Activated naive CD8-positive, alpha-beta T cell treated with anti-CD3 and anti-CD28 coated beads, Interleukin-2, amount 50 U/mL, for 24 hours (primary cell): ENCODE data around the gene MRPS18A.
A peak's percentile ranks its signal among the peaks of the same experiment; 100 is the strongest.
"Not testable (repeated sequence)": the region's sequence is repeated elsewhere in the genome, so short reads cannot be mapped to it uniquely, and the experiment has no call there.

Experiments used
- ATAC-seq: fragments of 150-1000 bp; cut with Tn5 transposase; one replicate; pipeline ENCODE4 v1.10.0; 2021
- DNase-seq: peaks from one replicate; pipeline ENCODE4 v3.0.0; 2021
- H3K27ac Mint-ChIP-seq: one replicate; pipeline ENCODE4 v1.8.0; 2021; ENCODE audit warnings: mild to moderate bottlenecking, mixed read lengths
- H3K27me3 Mint-ChIP-seq: one replicate; pipeline ENCODE4 v1.8.0; 2021; ENCODE audit warnings: mixed read lengths
- H3K36me3 Mint-ChIP-seq: one replicate; pipeline ENCODE4 v1.8.0; 2021; ENCODE audit warnings: low read depth, mixed read lengths
- H3K4me1 Mint-ChIP-seq: one replicate; pipeline ENCODE4 v1.8.0; 2021; ENCODE audit warnings: mixed read lengths
- H3K4me3 Mint-ChIP-seq: one replicate; pipeline ENCODE4 v1.8.0; 2021; ENCODE audit warnings: mild to moderate bottlenecking, moderate library complexity, mixed read lengths
- H3K9me3 Mint-ChIP-seq: one replicate; pipeline ENCODE4 v1.8.0; 2021; ENCODE audit warnings: mixed read lengths

MRPS18A gene

DNA sequence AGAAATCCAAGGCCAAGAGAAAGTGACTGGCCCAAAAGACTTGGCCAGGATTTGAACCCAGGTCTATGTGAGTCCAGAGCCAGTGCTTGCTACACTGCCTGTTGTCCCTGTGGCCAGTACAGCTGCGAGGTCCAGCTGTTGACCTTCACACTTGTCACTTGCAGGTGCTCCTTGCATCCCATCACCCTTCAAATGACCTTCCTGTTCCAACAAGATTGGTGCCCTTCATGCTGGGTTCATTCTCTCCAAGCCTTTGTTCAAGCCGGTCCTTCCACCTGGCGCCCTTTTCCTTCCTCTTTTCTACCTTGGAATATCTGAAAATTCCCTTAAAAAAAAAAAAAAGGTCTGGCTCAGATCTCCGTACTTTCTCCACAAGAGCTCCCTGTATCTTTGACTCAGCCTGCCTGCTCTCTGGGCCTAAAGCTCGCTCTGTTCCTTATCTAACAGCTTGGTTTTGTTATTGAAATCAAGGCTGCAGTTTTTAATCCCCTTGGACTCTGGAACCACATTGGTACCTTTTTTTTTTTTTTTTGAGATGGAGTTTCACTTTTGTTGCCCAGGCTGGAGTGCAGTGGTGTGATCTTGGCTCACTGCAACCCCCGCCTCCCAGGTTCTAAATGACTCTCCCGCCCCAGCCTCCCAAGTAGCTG, 22.2 kb upstream of the MRPS18A start:
- Mint-ChIP-seq H3K27me3 (peaks cover 9% of the 10 kb centered on the region), H3K9me3 (no peaks in the 10 kb centered on the region), H3K36me3 (no peaks in the 10 kb centered on the region), H3K4me1 (peaks cover 30% of the 10 kb centered on the region), H3K4me3 (no peak overlapping the region), H3K27ac (no peak overlapping the region)
- no peak for DNase-seq
- ATAC-seq, result no peak

DNA sequence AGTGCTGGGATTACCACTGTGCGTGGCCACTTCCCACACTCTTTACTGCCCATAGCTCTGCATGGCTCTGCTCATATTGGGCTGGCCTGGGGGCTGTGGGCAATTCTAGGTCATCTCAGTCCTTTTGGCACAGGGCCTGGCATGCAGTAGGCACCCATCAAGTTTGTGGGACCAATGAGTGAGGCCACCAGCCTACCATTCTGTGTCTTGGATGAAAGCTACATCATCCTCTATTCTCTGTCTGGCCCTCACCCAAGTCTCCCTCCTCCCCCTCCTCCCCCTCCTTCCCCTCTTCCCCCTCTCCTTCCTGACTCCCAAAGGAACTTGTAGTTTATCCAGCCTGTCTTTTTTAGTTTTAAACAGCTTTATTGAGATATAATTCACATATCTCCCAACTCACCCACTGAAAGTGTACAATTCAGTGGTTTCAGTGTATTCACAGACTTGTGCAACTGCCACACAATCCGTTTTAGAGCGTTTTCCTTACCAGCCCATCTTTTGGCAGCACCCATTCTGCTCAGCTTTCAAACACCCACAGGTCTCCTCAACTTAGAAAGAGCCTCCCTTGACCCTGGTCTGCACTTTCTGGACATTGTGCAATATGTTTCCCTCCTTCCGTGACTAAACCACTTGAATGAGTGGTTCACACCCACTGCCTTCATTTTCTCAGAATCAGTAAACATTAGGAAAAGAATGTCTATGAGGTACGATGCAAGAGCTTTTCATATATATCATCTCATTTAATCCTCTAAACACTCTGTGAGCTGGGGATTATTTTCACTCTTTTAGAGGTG, 21.5 kb upstream of the MRPS18A start:
- ATAC-seq, result peak; percentile 62
- H3K4me3 Mint-ChIP-seq, result no peak overlapping the region

DNA sequence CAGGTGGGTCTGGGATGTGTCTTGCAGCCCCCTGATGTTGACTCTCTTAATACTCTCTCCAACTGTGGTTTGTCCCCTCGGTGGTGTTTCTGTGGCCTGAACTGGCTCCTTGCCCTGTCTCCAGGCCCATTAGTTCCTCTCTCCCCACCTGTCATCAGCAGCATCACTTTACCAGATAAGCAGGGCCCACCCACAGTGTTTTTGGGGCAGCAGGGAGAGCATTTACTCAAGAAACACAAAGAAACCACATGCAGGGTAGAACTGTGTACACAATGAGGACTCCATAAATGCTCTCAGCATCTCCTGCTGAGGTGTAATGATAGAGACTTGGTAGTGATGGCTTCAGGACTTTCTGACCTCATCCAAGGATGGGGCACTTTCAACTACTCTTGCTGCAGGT, 20.2 kb upstream of the MRPS18A start:
- H3K36me3 Mint-ChIP-seq, result no peaks in the 10 kb centered on the region
- peaks cover 16% of the 10 kb centered on the region for H3K27me3 Mint-ChIP-seq
- ATAC-seq (no peak), DNase-seq (no peak)
- peaks cover 26% of the 10 kb centered on the region for H3K4me1 Mint-ChIP-seq
- H3K9me3 Mint-ChIP-seq, result no peaks in the 10 kb centered on the region
- H3K27ac Mint-ChIP-seq, result no peak overlapping the region
- H3K4me3 Mint-ChIP-seq, result no peak overlapping the region

More for the DNA sequence above, 21.5 kb upstream of the MRPS18A start:
- DNase-seq, result no peak
- H3K36me3 Mint-ChIP-seq, result no peaks in the 10 kb centered on the region
- H3K9me3 Mint-ChIP-seq, result no peaks in the 10 kb centered on the region
- peaks cover 26% of the 10 kb centered on the region for H3K4me1 Mint-ChIP-seq
- peak overlapping the region; percentile 26 for H3K27ac Mint-ChIP-seq
- H3K27me3 Mint-ChIP-seq, result peaks cover 10% of the 10 kb centered on the region

DNA sequence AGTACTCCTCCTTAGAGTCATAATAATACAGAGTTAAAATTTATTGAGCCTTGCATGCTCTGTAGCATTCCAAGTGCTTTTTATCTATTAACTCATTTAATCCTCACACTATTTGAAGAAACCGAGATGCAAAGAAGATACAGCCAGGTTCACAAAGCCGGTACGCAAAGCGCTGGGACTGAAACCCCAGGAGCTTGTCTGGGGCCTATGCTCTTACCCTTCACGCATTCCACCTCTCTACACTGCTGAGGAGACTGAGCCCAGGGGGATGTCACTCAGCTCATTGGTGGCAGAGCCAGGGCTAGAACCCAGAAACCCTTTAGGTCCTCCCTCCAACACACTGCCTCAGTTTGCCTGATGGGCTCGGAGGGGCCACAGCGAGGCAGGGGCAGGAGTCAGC, 19.7 kb upstream of the MRPS18A start:
- peaks cover 20% of the 10 kb centered on the region for H3K27me3 Mint-ChIP-seq
- no peak overlapping the region for H3K4me3 Mint-ChIP-seq
- H3K27ac Mint-ChIP-seq, result no peak overlapping the region
- no peaks in the 10 kb centered on the region for H3K36me3 Mint-ChIP-seq
- DNase-seq, result no peak
- peaks cover 29% of the 10 kb centered on the region for H3K4me1 Mint-ChIP-seq
- no peaks in the 10 kb centered on the region for H3K9me3 Mint-ChIP-seq
- ATAC-seq, result no peak

DNA sequence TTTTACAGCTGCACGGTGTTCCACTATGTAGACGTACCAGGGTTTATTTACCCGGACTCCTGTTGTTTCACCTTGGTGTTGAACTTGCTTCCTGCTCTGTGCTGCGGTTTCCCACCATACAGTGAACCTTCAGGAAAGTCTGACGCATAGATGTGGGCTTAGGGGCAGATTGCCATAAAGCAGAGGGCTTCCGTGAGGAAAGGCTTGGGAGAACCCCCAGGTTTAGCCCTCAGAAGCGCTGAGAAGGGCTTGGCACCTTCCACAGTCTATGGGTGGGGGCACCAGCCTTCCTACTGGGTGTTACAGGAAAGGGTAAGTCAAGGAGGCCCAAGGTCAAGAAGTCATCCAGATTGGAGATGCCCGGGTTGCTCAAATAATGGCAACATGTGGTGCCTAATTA, 19.2 kb upstream of the MRPS18A start:
- Mint-ChIP-seq H3K27ac (no peak overlapping the region), H3K27me3 (peaks cover 23% of the 10 kb centered on the region), H3K36me3 (no peaks in the 10 kb centered on the region), H3K4me3 (no peak overlapping the region), H3K4me1 (peaks cover 29% of the 10 kb centered on the region), H3K9me3 (no peaks in the 10 kb centered on the region)
- ATAC-seq (no peak), DNase-seq (no peak)

DNA sequence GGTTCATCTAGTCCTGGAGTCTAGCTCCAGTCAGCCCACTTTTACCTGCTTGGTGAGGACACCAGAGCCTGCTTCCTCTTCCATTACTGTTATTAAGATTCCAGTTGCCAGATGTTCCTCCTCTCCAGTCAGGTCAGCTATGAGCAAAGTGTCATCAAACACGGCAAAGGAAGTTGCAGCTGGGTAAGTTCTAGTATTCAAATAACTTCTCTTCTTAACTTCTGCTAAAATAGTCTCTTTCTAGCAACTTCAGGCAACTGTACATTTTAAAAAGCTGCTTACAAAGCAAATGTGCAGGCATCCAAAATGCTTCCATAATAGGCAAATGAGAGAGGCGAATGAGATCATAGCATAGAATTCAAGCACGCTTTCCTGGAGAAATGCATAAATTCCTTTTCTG, 18.4 kb upstream of the MRPS18A start:
- H3K36me3 Mint-ChIP-seq, result no peaks in the 10 kb centered on the region
- peaks cover 25% of the 10 kb centered on the region for H3K27me3 Mint-ChIP-seq
- DNase-seq (no peak), ATAC-seq (no peak)
- no peaks in the 10 kb centered on the region for H3K9me3 Mint-ChIP-seq
- H3K27ac Mint-ChIP-seq, result no peak overlapping the region
- H3K4me3 Mint-ChIP-seq, result no peak overlapping the region
- H3K4me1 Mint-ChIP-seq, result peaks cover 27% of the 10 kb centered on the region

DNA sequence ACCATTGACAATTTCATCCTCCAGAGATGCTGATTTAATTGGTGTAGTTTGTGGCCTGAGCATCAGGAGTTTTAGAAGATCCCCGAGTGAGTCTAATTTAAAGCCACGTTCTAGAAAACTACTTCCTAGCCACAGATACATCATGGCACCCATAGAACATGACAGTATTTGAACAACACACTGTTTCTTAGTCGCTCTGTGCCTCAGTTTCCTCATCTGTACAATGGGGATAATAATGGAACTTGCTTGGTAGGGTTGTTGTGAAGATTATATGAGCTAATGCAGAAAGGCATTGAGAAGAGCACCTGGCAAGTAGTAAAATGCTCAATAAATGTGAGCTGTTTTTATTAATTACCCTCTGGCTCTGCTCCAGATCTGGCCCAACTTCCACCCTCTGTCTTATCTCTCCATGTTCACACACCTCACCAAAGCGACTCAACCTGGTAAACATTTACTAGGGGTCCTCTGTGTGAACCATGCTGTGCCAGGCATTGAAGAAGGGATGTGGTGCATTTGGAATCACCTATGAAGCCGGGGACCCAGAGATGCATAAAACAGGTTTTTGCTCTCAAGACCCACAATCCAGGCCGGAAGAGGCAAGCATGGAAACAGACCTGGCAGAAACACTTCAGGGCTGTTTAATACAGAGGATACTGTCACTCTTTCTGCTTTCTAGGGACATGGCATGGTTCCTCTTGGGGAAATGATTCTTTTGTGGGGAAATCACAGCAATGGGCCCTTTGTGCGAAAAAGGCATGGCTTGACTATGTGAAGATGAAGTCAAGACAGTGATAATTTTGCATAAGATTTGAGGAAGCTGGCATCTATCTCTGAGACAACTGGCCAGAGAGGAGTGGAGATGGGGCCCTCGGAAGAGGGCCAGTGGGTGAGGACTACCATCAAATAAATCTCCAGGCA, 16.2 kb upstream of the MRPS18A start:
- ATAC-seq, result no peak
- H3K36me3 Mint-ChIP-seq, result no peaks in the 10 kb centered on the region
- H3K27me3 Mint-ChIP-seq, result peaks cover 25% of the 10 kb centered on the region
- DNase-seq, result no peak
- no peak overlapping the region for H3K27ac Mint-ChIP-seq
- H3K9me3 Mint-ChIP-seq, result no peaks in the 10 kb centered on the region
- no peak overlapping the region for H3K4me3 Mint-ChIP-seq
- peaks cover 16% of the 10 kb centered on the region for H3K4me1 Mint-ChIP-seq

DNA sequence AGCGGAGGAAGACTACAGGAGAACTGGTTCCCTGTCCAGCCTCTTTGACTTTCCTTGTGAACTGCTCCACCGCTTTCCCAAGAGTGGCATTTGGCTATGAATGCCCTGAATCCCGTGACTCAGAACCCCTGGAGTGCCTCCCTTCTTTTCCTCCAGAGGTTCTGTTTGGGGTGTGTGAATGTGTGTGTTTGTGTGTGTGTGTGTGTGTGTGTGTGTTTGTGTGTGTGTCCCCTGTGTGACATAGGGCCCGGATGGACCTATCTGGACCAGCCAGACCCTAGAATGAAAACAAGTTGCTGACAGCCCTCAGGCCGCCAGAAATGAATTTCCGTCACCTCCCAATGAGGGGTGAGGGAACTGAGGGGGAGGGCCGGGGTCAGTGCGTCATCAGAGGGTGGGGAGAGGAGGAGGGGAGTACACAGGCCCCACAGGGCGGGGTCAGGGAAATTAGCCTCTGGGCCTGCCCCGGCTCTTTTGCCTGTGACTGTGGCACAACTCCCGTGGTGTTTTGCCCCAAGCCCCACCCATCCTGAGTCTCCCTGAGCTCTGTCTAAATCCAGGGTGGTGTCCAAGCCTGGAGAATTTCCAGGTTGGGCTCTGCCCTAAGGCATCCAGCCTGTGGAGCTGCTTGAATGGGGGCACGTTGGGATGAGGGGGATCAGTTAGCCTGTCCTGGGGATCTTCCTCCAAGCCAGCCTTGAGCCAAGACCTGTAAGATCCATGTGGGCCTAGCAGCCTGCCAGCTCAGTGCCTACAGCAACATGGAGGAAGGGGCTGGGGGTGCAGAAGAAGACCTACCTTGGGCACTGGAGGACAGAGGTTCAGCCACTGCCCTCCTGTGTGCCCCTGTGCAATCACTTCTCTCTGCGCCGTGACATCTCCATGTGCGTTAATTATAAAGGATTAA, 15.2 kb upstream of the MRPS18A start:
- H3K4me1 Mint-ChIP-seq, result peaks cover 16% of the 10 kb centered on the region
- ATAC-seq, result peak; percentile 65
- DNase-seq, result peak; percentile 50
- no peaks in the 10 kb centered on the region for H3K9me3 Mint-ChIP-seq
- H3K27me3 Mint-ChIP-seq, result peaks cover 32% of the 10 kb centered on the region
- H3K36me3 Mint-ChIP-seq, result no peaks in the 10 kb centered on the region
- H3K4me3 Mint-ChIP-seq, result no peak overlapping the region
- H3K27ac Mint-ChIP-seq, result no peak overlapping the region

DNA sequence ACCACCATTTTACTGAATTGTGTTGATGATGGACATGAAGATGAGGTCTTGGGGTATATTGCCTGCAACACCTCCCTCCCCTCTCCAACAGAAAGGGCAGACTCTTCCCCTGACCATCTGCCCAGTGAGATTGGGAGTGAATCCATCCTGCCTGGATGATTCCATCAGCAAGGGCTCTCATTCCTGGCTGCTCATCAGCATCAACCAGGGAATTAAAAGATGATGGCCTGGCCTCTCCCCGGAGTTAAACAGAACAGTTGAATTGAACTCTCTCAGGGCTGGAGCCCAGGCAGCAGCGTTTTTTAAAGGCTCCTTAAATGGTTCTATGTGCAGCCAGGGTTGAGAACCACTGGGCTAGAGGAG, 14.6 kb upstream of the MRPS18A start:
- H3K4me3 Mint-ChIP-seq, result no peak overlapping the region
- peaks cover 16% of the 10 kb centered on the region for H3K4me1 Mint-ChIP-seq
- no peak for ATAC-seq
- DNase-seq, result no peak
- peaks cover 32% of the 10 kb centered on the region for H3K27me3 Mint-ChIP-seq
- H3K36me3 Mint-ChIP-seq, result no peaks in the 10 kb centered on the region
- no peak overlapping the region for H3K27ac Mint-ChIP-seq
- H3K9me3 Mint-ChIP-seq, result no peaks in the 10 kb centered on the region

DNA sequence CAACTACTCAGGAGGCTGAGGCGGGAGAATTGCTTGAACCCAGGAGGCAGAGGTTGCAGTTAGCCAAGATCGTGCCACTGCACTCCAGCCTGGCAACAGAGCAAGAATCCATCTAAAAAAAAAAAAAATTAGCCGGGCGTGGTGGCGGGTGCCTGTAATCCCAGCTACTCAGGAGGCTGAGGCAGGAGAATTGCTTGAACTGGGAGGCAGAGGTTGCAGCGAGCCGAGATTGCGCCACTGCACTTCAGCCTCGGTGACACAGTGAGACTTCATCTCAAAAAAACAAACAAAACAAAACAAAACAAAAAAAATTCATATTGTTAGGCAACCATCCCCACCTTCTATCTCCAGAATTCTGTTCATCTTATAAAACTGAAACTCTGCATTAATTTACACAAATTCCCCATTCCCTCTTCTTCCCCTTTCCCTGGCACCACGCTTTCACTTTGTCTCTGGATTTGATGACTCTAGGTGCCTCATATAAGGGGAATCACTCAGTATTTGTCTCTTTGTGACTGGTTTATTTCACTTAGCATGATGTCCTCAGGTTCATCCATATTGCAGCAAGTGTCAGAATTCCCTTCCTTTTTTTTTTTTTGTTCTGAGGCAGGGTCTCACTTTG, 13.5 kb upstream of the MRPS18A start:
- ATAC-seq, DNase-seq, H3K4me3 Mint-ChIP-seq, H3K27ac Mint-ChIP-seq, H3K9me3 Mint-ChIP-seq, H3K4me1 Mint-ChIP-seq, H3K36me3 Mint-ChIP-seq: not testable (repeated sequence)
- H3K27me3 Mint-ChIP-seq, result peaks cover 32% of the 10 kb centered on the region

DNA sequence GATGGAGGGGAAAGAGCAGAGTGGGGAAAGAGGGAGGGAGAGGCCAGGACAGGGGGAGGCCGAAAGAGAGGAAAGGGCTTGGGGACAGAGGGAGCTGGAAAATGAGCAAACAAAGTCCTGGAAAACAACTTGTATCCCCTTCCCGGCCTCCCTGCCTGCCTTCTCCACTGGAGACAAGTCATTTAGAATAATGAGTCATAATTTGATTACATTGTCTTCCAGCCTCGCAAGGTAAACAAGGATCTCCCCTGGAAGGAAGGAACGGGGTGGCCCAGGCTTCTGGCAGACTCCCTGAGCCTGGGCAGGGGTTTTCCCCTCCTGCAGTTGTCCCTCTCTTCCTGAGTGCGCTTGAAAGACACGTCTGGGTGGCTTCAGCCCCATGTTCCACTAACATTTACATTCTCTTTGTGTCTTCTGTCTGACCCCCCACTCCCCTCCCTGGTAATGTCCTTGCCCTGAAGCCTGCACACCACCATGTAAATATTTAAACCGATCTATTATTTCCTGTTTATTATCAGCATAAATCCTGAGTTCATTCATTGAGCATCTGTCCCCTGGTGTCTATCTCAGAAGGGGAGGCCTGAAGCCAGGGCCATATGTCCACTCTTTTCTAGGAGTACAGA, 12.1 kb upstream of the MRPS18A start:
- Mint-ChIP-seq H3K4me3 (no peak overlapping the region), H3K36me3 (no peaks in the 10 kb centered on the region), H3K9me3 (no peaks in the 10 kb centered on the region), H3K27me3 (peaks cover 29% of the 10 kb centered on the region), H3K27ac (no peak overlapping the region), H3K4me1 (peaks cover 3% of the 10 kb centered on the region)
- no peak for ATAC-seq
- no peak for DNase-seq

DNA sequence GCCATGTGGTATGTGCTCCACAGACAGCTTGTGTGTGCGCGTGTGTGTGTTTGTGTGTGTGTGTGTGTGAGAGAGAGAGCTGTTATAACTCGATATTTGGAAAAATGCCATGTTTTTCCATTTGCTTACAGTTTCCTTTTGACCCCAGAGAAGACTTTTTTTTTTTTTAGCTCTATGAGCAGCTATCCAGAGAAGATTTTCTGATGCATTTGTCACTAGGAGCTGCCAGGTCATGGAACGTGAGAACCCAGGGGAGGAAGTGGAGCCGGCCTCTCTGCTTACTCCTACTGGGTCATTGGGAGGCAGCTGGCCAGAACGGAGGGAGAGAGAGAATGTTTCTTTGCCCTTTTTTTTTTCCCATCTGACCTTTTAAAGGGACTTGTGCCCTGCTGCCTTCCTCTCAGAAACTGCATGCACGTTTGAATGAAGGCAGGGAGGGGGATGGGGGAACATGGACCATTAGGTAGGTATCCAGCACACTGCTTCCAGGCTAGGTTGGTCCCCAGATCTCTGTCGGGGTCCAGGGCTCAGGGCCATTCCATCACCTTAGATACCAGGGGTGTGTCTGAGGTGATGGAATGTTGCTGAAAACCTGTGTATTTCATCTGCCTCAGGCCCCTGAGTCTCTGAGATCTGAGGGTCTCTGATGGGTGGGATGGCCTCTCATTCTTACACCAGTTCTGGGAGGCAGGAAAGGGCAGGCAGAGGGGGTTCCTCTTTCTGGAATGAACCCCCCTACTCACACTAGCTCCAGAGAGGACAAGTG, 11.2 kb upstream of the MRPS18A start:
- no peak for DNase-seq

DNA sequence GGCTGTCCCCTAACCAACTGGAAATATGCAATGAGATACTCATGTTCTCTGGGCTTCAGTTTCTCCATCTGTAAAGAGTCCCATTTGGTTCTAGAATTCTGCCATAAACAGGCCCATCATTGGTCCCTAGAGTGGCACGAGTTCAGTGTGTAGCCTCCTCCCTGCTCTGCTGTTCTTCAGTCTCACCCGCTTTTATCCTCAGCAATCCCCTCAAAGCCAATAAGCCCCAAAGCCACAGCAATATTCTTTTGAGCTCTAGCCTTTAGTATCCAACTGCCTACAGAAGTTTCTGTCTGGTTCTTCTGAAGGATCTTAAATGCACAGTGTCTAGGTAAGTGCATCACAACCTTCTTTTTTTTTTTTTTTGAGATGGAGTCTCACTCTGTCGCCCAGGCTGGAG, 9.8 kb upstream of the MRPS18A start:
- ATAC-seq (no peak), DNase-seq (no peak)
- H3K36me3 Mint-ChIP-seq, result no peaks in the 10 kb centered on the region
- no peak overlapping the region for H3K27ac Mint-ChIP-seq
- H3K4me3 Mint-ChIP-seq, result no peak overlapping the region
- H3K9me3 Mint-ChIP-seq, result no peaks in the 10 kb centered on the region
- peaks cover under 1% of the 10 kb centered on the region for H3K4me1 Mint-ChIP-seq
- H3K27me3 Mint-ChIP-seq, result peaks cover 22% of the 10 kb centered on the region

More for the DNA sequence above, 11.2 kb upstream of the MRPS18A start:
- Mint-ChIP-seq H3K9me3 (no peaks in the 10 kb centered on the region), H3K27me3 (peaks cover 29% of the 10 kb centered on the region), H3K27ac (no peak overlapping the region), H3K4me1 (peaks cover 3% of the 10 kb centered on the region), H3K36me3 (no peaks in the 10 kb centered on the region), H3K4me3 (no peak overlapping the region)
- ATAC-seq, result no peak
